A204.1 (cell line): ENCODE measurements around the gene NR3C1.

Source experiments
- FAIRE-seq: peaks from 2 replicates; lab custom pipeline; 2012; peaks lifted over from hg19 to GRCh38; lab: Jason Lieb, UNC

NR3C1 gene

GRCh38 chr5:143230676-143230996, 172.8 kb downstream of the NR3C1 start:
- no peak for FAIRE-seq

- FAIRE-seq: no peak
These were observed 173.4 kb downstream of the NR3C1 start for GRCh38 chr5:143229896-143230675.

- no peak for FAIRE-seq
These were observed 174.0 kb downstream of the NR3C1 start for GRCh38 chr5:143229426-143229895.

GRCh38 chr5:143228597-143229293, 174.7 kb downstream of the NR3C1 start:
- FAIRE-seq: no peak
